Transverse colon (tissue), 3 donors: ENCODE measurements around the gene TYW1B.
"Not testable (repeated sequence)": the region's sequence is repeated elsewhere in the genome, so short reads cannot be mapped to it uniquely, and the experiment has no call there.

Source experiments
- POLR2A ChIP-seq: fragments of 450-650 bp; IDR thresholded peaks from one replicate; pipeline ENCODE4 v1.6.1; 2016; ENCODE audit warnings: antibody characterized with exemption, mild to moderate bottlenecking, moderate library complexity
- TF ChIP-seq, protein P1 (sequence below), 5 experiments: fragments of 200-600 bp in 3 of 5; fragments of 450-650 bp in 2 of 5; sonication (generic) in 3 of 5; IDR thresholded peaks; 1 replicate in 2 of 5; 2 replicates in 3 of 5; pipeline ENCODE4 v1.5.1; 2016 to 2017; ENCODE audit warnings: antibody characterized with exemption in 5 of 5, inconsistent platforms in 3 of 5, mild to moderate bottlenecking in 2 of 5, moderate library complexity in 1 of 5

DNA sequence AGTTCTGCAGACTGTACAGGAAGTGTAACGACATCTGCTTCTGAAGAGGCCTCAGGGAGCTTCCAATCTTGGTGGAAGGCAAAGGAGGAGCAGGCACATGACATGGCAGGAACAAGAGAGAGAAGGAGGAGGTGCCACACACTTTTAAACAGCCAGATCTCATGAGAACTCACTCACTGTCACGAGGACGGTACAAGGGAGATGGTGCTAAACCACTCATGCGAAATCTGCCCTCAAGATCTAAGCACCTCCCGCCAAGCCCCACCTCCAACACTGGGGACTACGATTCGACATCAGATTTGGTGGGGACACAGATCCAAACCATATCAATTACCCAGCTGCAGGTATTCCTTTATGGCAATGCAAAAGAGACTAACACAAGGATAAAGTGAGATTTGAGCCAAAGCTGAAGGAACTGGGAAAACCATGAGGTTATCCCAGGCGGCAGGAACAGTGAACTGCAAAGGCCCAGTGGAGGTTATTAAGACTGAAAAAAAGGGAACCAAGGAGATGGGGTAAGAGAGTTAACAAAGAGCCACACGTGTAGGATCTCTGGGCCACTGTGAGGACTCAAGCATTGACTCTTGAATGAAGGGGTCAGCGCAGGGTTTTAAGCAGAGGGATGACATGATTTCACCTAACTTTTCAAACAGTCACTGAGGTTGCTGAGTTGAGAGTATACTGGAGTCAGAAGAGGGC lies 9.2 kb downstream of the TYW1B start:
- TF ChIP-seq, protein P1, sequence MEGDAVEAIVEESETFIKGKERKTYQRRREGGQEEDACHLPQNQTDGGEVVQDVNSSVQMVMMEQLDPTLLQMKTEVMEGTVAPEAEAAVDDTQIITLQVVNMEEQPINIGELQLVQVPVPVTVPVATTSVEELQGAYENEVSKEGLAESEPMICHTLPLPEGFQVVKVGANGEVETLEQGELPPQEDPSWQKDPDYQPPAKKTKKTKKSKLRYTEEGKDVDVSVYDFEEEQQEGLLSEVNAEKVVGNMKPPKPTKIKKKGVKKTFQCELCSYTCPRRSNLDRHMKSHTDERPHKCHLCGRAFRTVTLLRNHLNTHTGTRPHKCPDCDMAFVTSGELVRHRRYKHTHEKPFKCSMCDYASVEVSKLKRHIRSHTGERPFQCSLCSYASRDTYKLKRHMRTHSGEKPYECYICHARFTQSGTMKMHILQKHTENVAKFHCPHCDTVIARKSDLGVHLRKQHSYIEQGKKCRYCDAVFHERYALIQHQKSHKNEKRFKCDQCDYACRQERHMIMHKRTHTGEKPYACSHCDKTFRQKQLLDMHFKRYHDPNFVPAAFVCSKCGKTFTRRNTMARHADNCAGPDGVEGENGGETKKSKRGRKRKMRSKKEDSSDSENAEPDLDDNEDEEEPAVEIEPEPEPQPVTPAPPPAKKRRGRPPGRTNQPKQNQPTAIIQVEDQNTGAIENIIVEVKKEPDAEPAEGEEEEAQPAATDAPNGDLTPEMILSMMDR (IDR thresholded peaks at IDR 0.05): not testable (repeated sequence)
- TF ChIP-seq POLR2A: not testable (repeated sequence)
